HG03354 (cell line): Measurements from ENCODE around the gene CCNT1.
"Not testable (repeated sequence)": the region's sequence is repeated elsewhere in the genome, so short reads cannot be mapped to it uniquely, and the experiment has no call there.

Experiments
- ATAC-seq: cut with Tn5 transposase; IDR thresholded peaks from one replicate; pipeline ENCODE4 v1.9.1; 2021; ENCODE audit warnings: mild to moderate bottlenecking; ENCODE audit not compliant: unreplicated experiment, poor library complexity, severe bottlenecking

Gene CCNT1

GRCh38 chr12:48694038-48694437 lies 22.5 kb downstream of the CCNT1 start:
- no peak for ATAC-seq

- ATAC-seq = no peak
Measured at GRCh38 chr12:48693572-48693971, 22.9 kb downstream of the CCNT1 start.

- ATAC-seq = no peak
Measured at GRCh38 chr12:48691826-48692487, 24.6 kb downstream of the CCNT1 start.

GRCh38 chr12:48690990-48691389 lies 25.5 kb downstream of the CCNT1 start:
- ATAC-seq = no peak

GRCh38 chr12:48690436-48690835 lies 26.1 kb downstream of the CCNT1 start:
- ATAC-seq = no peak

- ATAC-seq = no peak
Measured at GRCh38 chr12:48688836-48689235, 27.7 kb downstream of the CCNT1 start.

- ATAC-seq = no peak
Measured at GRCh38 chr12:48687592-48687991, 28.9 kb downstream of the CCNT1 start.

GRCh38 chr12:48686615-48687334 lies 29.7 kb downstream of the CCNT1 start:
- no peak for ATAC-seq

- ATAC-seq = no peak
Measured at GRCh38 chr12:48686037-48686595, 30.4 kb downstream of the CCNT1 start.

- no peak for ATAC-seq
Measured at GRCh38 chr12:48683534-48683933, 33.0 kb downstream of the CCNT1 start.

- no peak for ATAC-seq
Measured at GRCh38 chr12:48682927-48683326, 33.6 kb downstream of the CCNT1 start.

GRCh38 chr12:48682533-48682905 lies 34.0 kb downstream of the CCNT1 start:
- ATAC-seq = not testable (repeated sequence)

GRCh38 chr12:48681710-48682532 lies 34.6 kb downstream of the CCNT1 start, which contains the start of gene KANSL2:
Gene KANSL2 (minus strand): TSS chr12:48682238. CDS start chr12:48681632, 606 bp downstream.
- ATAC-seq = peak; percentile 99

GRCh38 chr12:48681399-48681709 lies 35.2 kb downstream of the CCNT1 start:
- no peak for ATAC-seq

GRCh38 chr12:48680861-48681260 lies 35.6 kb downstream of the CCNT1 start:
- ATAC-seq = no peak

GRCh38 chr12:48678551-48679185 lies 37.8 kb downstream of the CCNT1 start:
- no peak for ATAC-seq

- ATAC-seq = no peak
Measured at GRCh38 chr12:48671231-48671856, 45.2 kb downstream of the CCNT1 start.

- no peak for ATAC-seq
Measured at GRCh38 chr12:48668996-48669395, 47.5 kb downstream of the CCNT1 start.

GRCh38 chr12:48659863-48660262 lies 56.6 kb downstream of the CCNT1 start:
- no peak for ATAC-seq

GRCh38 chr12:48651681-48652080 lies 64.8 kb downstream of the CCNT1 start:
- ATAC-seq = no peak
